Heart left ventricle (tissue), 16 donors: ENCODE data around the gene SLX9. TPM values are rescaled to one million over a fixed set of nuclear protein-coding genes. Genes with fewer than 3 reads are reported as not detected.

Source experiments
- ATAC-seq, 4 donors: fragments of 200-7000 bp; cut with Tn5 transposase; one replicate each; pipeline ENCODE4 v1.9.1; 2020 to 2022; ENCODE audit warnings: moderate library complexity in 4 of 4, mild to moderate bottlenecking in 3 of 4, moderate number of reproducible peaks in 1 of 4
- DNase-seq, 5 donors: peaks; one replicate each; pipeline ENCODE4 v3.0.0-alpha.2; 2020
- H3K27ac ChIP-seq, 12 donors: fragments of 200-600 bp; sonication (generic) in 4 of 12; one replicate each; pipeline versions ENCODE4 v1.5.0 to v1.8.0; 2016 to 2022; ENCODE audit warnings: mild to moderate bottlenecking in 2 of 12
- H3K27me3 ChIP-seq, 9 donors: fragments of 200-600 bp; sonication (generic) in 2 of 9; one replicate each; pipeline versions ENCODE4 v1.5.1 to v1.8.0; 2016 to 2022; ENCODE audit warnings: mild to moderate bottlenecking in 3 of 9
- H3K36me3 ChIP-seq, 9 donors: fragments of 200-600 bp; sonication (generic) in 2 of 9; one replicate each; pipeline versions ENCODE4 v1.5.0 to v1.8.0; 2018 to 2022; ENCODE audit warnings: mild to moderate bottlenecking in 2 of 9
- H3K4me1 ChIP-seq, 12 donors: fragments of 200-600 bp; sonication (generic) in 4 of 12; one replicate each; pipeline versions ENCODE4 v1.5.0 to v1.8.0; 2016 to 2022; ENCODE audit warnings: mild to moderate bottlenecking in 3 of 12
- H3K4me3 ChIP-seq, 12 donors: fragments of 200-600 bp; sonication (generic) in 4 of 12; one replicate each; pipeline versions ENCODE4 v1.5.0 to v1.8.0; 2017 to 2022; ENCODE audit warnings: mild to moderate bottlenecking in 9 of 12, moderate library complexity in 4 of 12
- H3K9me3 ChIP-seq, 12 donors: fragments of 200-600 bp; sonication (generic) in 4 of 12; one replicate each; pipeline versions ENCODE4 v1.5.0 to v1.8.0; 2016 to 2022; ENCODE audit warnings: mild to moderate bottlenecking in 1 of 12
- CTCF ChIP-seq, 12 donors: fragments of 200-600 bp; sonication (generic) in 4 of 12; IDR thresholded peaks; one replicate each; pipeline versions ENCODE4 v1.5.0 to v1.8.0; 2018 to 2022; ENCODE audit warnings: antibody characterized with exemption in 12 of 12, mild to moderate bottlenecking in 5 of 12
- POLR2A ChIP-seq, 2 donors: fragments of 450-650 bp; IDR thresholded peaks; one replicate each; pipeline ENCODE4 v1.6.1; 2017; ENCODE audit warnings: antibody characterized with exemption in 2 of 2, mild to moderate bottlenecking in 2 of 2, moderate library complexity in 2 of 2
- WGBS, 4 donors: extraction: QIAGEN DNeasy Blood & Tissue Kit in 2 of 4; methylation state at CpG; one replicate each; pipeline versions ENCODE4 v1.1.5 to v1.1.7; 2013 to 2018; 5-methylcytosine and 5-hydroxymethylcytosine counted together
- intact Hi-C, 10 donors: fragments of 100-400 bp; cut with DNase I; formaldehyde crosslinking; loops; one replicate each; pipeline versions ENCODE4 v1.11.1 to v1.14.2; 2022
- polyA plus RNA-seq, 2 donors: library from polyadenylated mRNA; stranded (reverse); fragments of 200-250 nt; gene quantifications; one replicate each; pipeline ENCODE4 v1.2.3, GENCODE V29; 2013
- total RNA-seq, 9 donors: library from RNA; depleted of rRNA in 2 of 9; stranded (reverse); fragments of >200 nt in 2 of 9; fragmentation: NEBNext Ultra II Directional in 3 of 9; extraction: Animal tissue kit (Norgen Biotek cat#: 25700) in 3 of 9; gene quantifications; one replicate each; pipeline versions ENCODE4 v1.1.0 to v1.2.4, GENCODE V29; 2016 to 2023
- donor health status: ischemic (EF 13 %, LVEDD 7.1; RV severe dilation, severe dysfunction).
- donor health status: healthy with polysubstance abuse.
- donor health status: DM: no; HTN: yes; CAD: no.
- donor health status: DM: no; HTN: no; CAD: no.
- donor health status: ischemic (EF 25% LVEDD 6.9; RV normal size, moderate dysfunction).
- donor health status: ischemic (EF 25% LVEDD 5.7; RV mildly dilated, moderate dysfunction).
- donor health status: healthy.
- donor health status: DM: yes; HTN: yes; CAD: no.
- donor health status: ischemic (EF 35%, LVEDD 5.7; RV mildly dilated, moderate dysfunction).
- donor health status: nonischemic (EF 11% LVEDD 7.7; RV severe dilation, severe dysfunction).
- donor health status: DM: yes; HTN: yes; CAD: no.
- donor health status: PGD.
- donor health status: ischemic (EF 29% LVEDD 5.4; RV normal size, mild dysfunction).
- donor health status: nonischemic (EF 23%, LVEDD 6.1; RV moderate dilation, normal function).

Gene SLX9
- total and polyA plus RNA-seq, 11 donors, result 38.5 to 77.8 (median 49.1) TPM

DNA sequence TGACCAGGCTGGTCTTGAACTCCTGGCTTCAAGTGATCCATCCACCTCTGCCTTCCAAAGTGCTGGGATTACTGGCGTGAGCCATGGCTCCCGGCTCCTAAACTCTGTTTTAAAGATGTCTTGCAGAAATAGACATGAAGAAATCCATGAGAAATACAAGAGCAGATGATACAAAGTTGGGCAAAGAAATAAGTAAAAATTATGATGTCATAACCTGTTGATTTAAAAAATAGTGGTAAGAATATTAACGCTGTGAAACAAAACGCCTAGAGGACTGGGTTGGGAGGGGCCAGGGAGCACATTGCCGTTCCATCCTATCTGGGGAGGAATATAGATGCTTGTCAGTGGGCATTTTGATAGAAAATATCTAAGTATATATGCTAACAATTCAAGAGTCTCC lies 17.9 kb upstream of the SLX9 start:
- H3K27me3 ChIP-seq, result peaks cover 0 to 41% (median 6%) of the 10 kb centered on the region in 9 donors
- WGBS, 4 donors, result 67 to 82% (median 76%) methylated on average over 5 of the region's 5 CpGs
- peaks cover 0 to 14% (median 0%) of the 10 kb centered on the region in 9 donors for H3K36me3 ChIP-seq
- ATAC-seq (no peak), DNase-seq (no peak)
- H3K4me1 ChIP-seq, result peaks cover 0 to 76% (median 0%) of the 10 kb centered on the region in 12 donors
- no peak for TF ChIP-seq CTCF (IDR thresholded peaks at IDR 0.05)
- no peak for TF ChIP-seq POLR2A (IDR thresholded peaks at IDR 0.05)
- no peaks in the 10 kb centered on the region for H3K9me3 ChIP-seq
- peak overlapping the region in 1 of 12 donors; percentile 93 for H3K27ac ChIP-seq
- peak overlapping the region in 1 of 12 donors; percentile 76 for H3K4me3 ChIP-seq
- intact Hi-C loops, result no loop called here

GRCh38 chr21:44923480-44924084 lies 16.2 kb upstream of the SLX9 start:
- no peak for ATAC-seq
- Histone ChIP-seq H3K4me1 (peaks cover 0 to 76% (median 0%) of the 10 kb centered on the region in 12 donors), H3K36me3 (no peaks in the 10 kb centered on the region), H3K4me3 (peak overlapping the region in 1 of 12 donors; percentile 76), H3K27me3 (peaks cover 0 to 43% (median 6%) of the 10 kb centered on the region in 9 donors), H3K27ac (peak overlapping the region in 1 of 12 donors; percentile 93), H3K9me3 (no peaks in the 10 kb centered on the region)
- TF ChIP-seq CTCF (IDR thresholded peaks at IDR 0.05), result no peak
- TF ChIP-seq POLR2A (IDR thresholded peaks at IDR 0.05), result no peak
- intact Hi-C loops, result no loop called here
- DNase-seq, result no peak
- WGBS, 4 donors, result 82 to 86% (median 85%) methylated on average over 10 of the region's 10 CpGs

GRCh38 chr21:44924606-44925377 lies 15.0 kb upstream of the SLX9 start:
- peak in 1 of 5 donors; percentile 8 for DNase-seq
- no peaks in the 10 kb centered on the region for H3K9me3 ChIP-seq
- peaks cover 0 to 81% (median 0%) of the 10 kb centered on the region in 12 donors for H3K4me1 ChIP-seq
- ATAC-seq, result peak in 2 of 4 donors; percentile 11 to 17
- WGBS, 4 donors, result 62 to 69% (median 67%) methylated on average over 10 of the region's 10 CpGs
- no peaks in the 10 kb centered on the region for H3K36me3 ChIP-seq
- intact Hi-C loops, result loop anchor here in 2 of 10 donors (5.0 kb wide), 1 partner anchor 32 kb away; no protein-coding TSS in a partner anchor
- peak overlapping the region in 3 of 12 donors; percentile 19 to 93 (median 48) for H3K27ac ChIP-seq
- peaks cover 0 to 33% (median 4%) of the 10 kb centered on the region in 9 donors for H3K27me3 ChIP-seq
- H3K4me3 ChIP-seq, result peak overlapping the region in 1 of 12 donors; percentile 1
- TF ChIP-seq CTCF (IDR thresholded peaks at IDR 0.05), result no peak
- TF ChIP-seq POLR2A (IDR thresholded peaks at IDR 0.05), result no peak

DNA sequence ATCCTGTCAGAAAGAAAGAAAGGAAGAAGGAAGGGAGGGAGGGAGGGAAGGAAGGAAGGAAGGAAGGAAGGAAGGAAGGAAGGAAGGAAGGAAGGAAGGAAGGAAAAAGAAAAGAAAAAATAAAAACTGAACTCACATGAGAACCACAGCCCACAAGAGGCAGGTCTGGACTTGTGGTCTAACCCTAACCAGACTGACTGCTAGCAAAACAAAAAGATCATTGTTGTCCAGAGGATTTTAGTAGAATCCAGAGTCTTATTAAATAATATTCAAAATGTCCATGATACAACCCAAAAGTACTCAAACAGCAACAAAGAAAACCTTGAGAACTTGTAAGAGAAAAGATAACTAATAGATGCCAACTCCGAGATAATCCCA lies 14.5 kb upstream of the SLX9 start:
- no peak for TF ChIP-seq POLR2A (IDR thresholded peaks at IDR 0.05)
- TF ChIP-seq CTCF (IDR thresholded peaks at IDR 0.05), result no peak

More for the DNA sequence above, 14.5 kb upstream of the SLX9 start:
- H3K36me3 ChIP-seq, result no peaks in the 10 kb centered on the region
- ATAC-seq (no peak), DNase-seq (no peak)
- peaks cover 0 to 28% (median 7%) of the 10 kb centered on the region in 9 donors for H3K27me3 ChIP-seq
- intact Hi-C loops, result loop anchor here in 2 of 10 donors (5.0 kb wide), 1 partner anchor 33 kb away; no protein-coding TSS in a partner anchor
- H3K4me1 ChIP-seq, result peaks cover 0 to 87% (median under 1%) of the 10 kb centered on the region in 12 donors
- H3K27ac ChIP-seq, result peak overlapping the region in 3 of 12 donors; percentile 19 to 93 (median 48)
- H3K9me3 ChIP-seq, result no peaks in the 10 kb centered on the region
- 84 to 95% (median 94%) methylated on average over 1 of the region's 1 CpG for WGBS, 4 donors
- H3K4me3 ChIP-seq, result peak overlapping the region in 1 of 12 donors; percentile 1
